BE2C (cell line): ENCODE results near the gene SF3B6.

Source experiments
- DNase-seq: peaks from one replicate; pipeline ENCODE4 v3.0.0-alpha.2; 2020
- H3K27me3 ChIP-seq: fragments of 250-450 bp; sonication (Bioruptor Pico); 2 replicates; pipeline ENCODE4 v1.5.1; 2020; ENCODE audit warnings: mild to moderate bottlenecking
- H3K36me3 ChIP-seq: fragments of 250-450 bp; sonication (Bioruptor Pico); 2 replicates; pipeline ENCODE4 v1.5.1; 2020; ENCODE audit warnings: mild to moderate bottlenecking
- H3K4me1 ChIP-seq: fragments of 250-450 bp; sonication (Bioruptor Pico); 2 replicates; pipeline ENCODE4 v1.5.1; 2020
- H3K4me3 ChIP-seq: 2 replicates; pipeline ENCODE4 v1.5.1; 2011; ENCODE audit warnings: low read depth, low read length
- H3K9me3 ChIP-seq: fragments of 250-450 bp; sonication (Bioruptor Pico); 2 replicates; pipeline ENCODE4 v1.5.1; 2020
- CTCF ChIP-seq: IDR thresholded peaks from 2 replicates; pipeline ENCODE4 v1.5.1; 2012; ENCODE audit warnings: mild to moderate bottlenecking, low read depth, low read length

SF3B6 gene

GRCh38 chr2:24050041-24050979 lies 25.8 kb downstream of the SF3B6 start:
- Histone ChIP-seq H3K4me1 (peaks cover 3% of the 10 kb centered on the region), H3K4me3 (peak overlapping the region; percentile 80), H3K9me3 (no peaks in the 10 kb centered on the region), H3K36me3 (no peaks in the 10 kb centered on the region), H3K27me3 (no peaks in the 10 kb centered on the region)
- DNase-seq = peak; percentile 67
- no peak for TF ChIP-seq CTCF

- no peaks in the 10 kb centered on the region for H3K36me3 ChIP-seq
- H3K27me3 ChIP-seq = no peaks in the 10 kb centered on the region
- TF ChIP-seq CTCF = no peak
- peak within 1 kb of the TSS; percentile 80 for H3K4me3 ChIP-seq
- peaks cover 3% of the 10 kb centered on the region for H3K4me1 ChIP-seq
- no peaks in the 10 kb centered on the region for H3K9me3 ChIP-seq
- DNase-seq = peak; percentile 91
These were observed 26.6 kb downstream of the SF3B6 start, which contains the start of gene FKBP1B for GRCh38 chr2:24049485-24050021. TSS of gene FKBP1B (plus strand) at chr2:24049741. CDS start at chr2:24049850, 109 bp downstream.

- H3K27me3 ChIP-seq = no peaks in the 10 kb centered on the region
- TF ChIP-seq CTCF = no peak
- H3K4me3 ChIP-seq = peak overlapping the region; percentile 80
- H3K36me3 ChIP-seq = no peaks in the 10 kb centered on the region
- no peaks in the 10 kb centered on the region for H3K9me3 ChIP-seq
- H3K4me1 ChIP-seq = peaks cover 3% of the 10 kb centered on the region
- peak; percentile 19 for DNase-seq
These were observed 27.2 kb downstream of the SF3B6 start for GRCh38 chr2:24048769-24049484.

- H3K36me3 ChIP-seq = no peaks in the 10 kb centered on the region
- peak overlapping the region; percentile 84 for H3K4me3 ChIP-seq
- H3K9me3 ChIP-seq = no peaks in the 10 kb centered on the region
- no peaks in the 10 kb centered on the region for H3K27me3 ChIP-seq
- TF ChIP-seq CTCF = no peak
- peaks cover 3% of the 10 kb centered on the region for H3K4me1 ChIP-seq
- no peak for DNase-seq
These were observed 28.5 kb downstream of the SF3B6 start for GRCh38 chr2:24047703-24048033.

GRCh38 chr2:24046930-24047702 lies 29.0 kb downstream of the SF3B6 start, which contains the start of gene WDCP:
TSS of gene WDCP (minus strand) at chr2:24047391. CDS start at chr2:24039494, 7,897 bp downstream.
- peaks cover 3% of the 10 kb centered on the region for H3K4me1 ChIP-seq
- peak; percentile 97 for DNase-seq
- no peaks in the 10 kb centered on the region for H3K9me3 ChIP-seq
- H3K36me3 ChIP-seq = no peaks in the 10 kb centered on the region
- peak within 1 kb of the TSS; percentile 84 for H3K4me3 ChIP-seq
- no peaks in the 10 kb centered on the region for H3K27me3 ChIP-seq
- TF ChIP-seq CTCF = no peak
